ENCODE data around the gene TOP2A. TPM values are rescaled to one million over a fixed set of nuclear protein-coding genes. Genes with fewer than 3 reads are reported as not detected.

Gene TOP2A
- total RNA-seq, 2 donors from 2014 or later: 46.2 to 124 TPM

- Histone ChIP-seq H3K4me3 (peak within 1 kb of the TSS; percentile 59), H3K9ac (ENCODE audit: low read depth in 2 of 2, low read length in 2 of 2) (peak within 1 kb of the TSS; percentile 55 to 58), H3K36me3 (no peaks in the 10 kb centered on the region), H3K9me3 (no peaks in the 10 kb centered on the region), H3K27ac (no peak within 1 kb of the TSS), H3K27me3 (no peaks in the 10 kb centered on the region), H3K4me1 (no peaks in the 10 kb centered on the region)
- intact Hi-C loops (cut with DNase I): loop anchor here (5.0 kb wide), 1 partner anchor 53 kb away; the partner anchor contains the start of gene TOP2A
- no peak for TF ChIP-seq CTCF (IDR thresholded peaks at IDR 0.05)
- DNase-seq: no peak
These were observed 53.4 kb downstream of the TOP2A start, which contains the start of gene GJD3 for GRCh38 chr17:40364121-40364861. Gene GJD3, minus strand, starts transcription at chr17:40364737. Its CDS starts 922 bp downstream, at chr17:40363815.

GRCh38 chr17:40363111-40363827, 54.4 kb downstream of the TOP2A start:
- no peak for TF ChIP-seq CTCF (IDR thresholded peaks at IDR 0.05)
- Histone ChIP-seq H3K9me3 (no peaks in the 10 kb centered on the region), H3K27me3 (no peaks in the 10 kb centered on the region), H3K36me3 (no peaks in the 10 kb centered on the region), H3K9ac (ENCODE audit: low read depth in 2 of 2, low read length in 2 of 2) (peak overlapping the region; percentile 19 to 55), H3K4me3 (peak overlapping the region; percentile 59), H3K4me1 (no peaks in the 10 kb centered on the region), H3K27ac (no peak overlapping the region)
- intact Hi-C loops (cut with DNase I): loop anchor here (5.0 kb wide), 1 partner anchor 54 kb away; the partner anchor contains the start of gene TOP2A
- no peak for DNase-seq

- intact Hi-C loops (cut with DNase I): loop anchor here (5.0 kb wide), 1 partner anchor 55 kb away; the partner anchor contains the start of gene TOP2A
- DNase-seq: peak; percentile 81
- Histone ChIP-seq H3K27ac (no peak overlapping the region), H3K36me3 (no peaks in the 10 kb centered on the region), H3K9me3 (no peaks in the 10 kb centered on the region), H3K9ac (ENCODE audit: low read depth in 2 of 2, low read length in 2 of 2) (peak overlapping the region in 1 of 2 donors; percentile 19), H3K4me3 (peak overlapping the region; percentile 59), H3K27me3 (no peaks in the 10 kb centered on the region), H3K4me1 (no peaks in the 10 kb centered on the region)
- peak; percentile 57 for TF ChIP-seq CTCF (IDR thresholded peaks at IDR 0.05)
These were observed 55.0 kb downstream of the TOP2A start for GRCh38 chr17:40362696-40363110.

- intact Hi-C loops (cut with DNase I): loop anchor here (2.0 to 5.0 kb wide), 2 partner anchors 55 to 171 kb away; partner anchors contain the start of gene TOP2A
- H3K9me3 ChIP-seq: no peaks in the 10 kb centered on the region
- DNase-seq: peak; percentile 17
- no peaks in the 10 kb centered on the region for H3K36me3 ChIP-seq
- H3K27me3 ChIP-seq: no peaks in the 10 kb centered on the region
- no peak overlapping the region for H3K27ac ChIP-seq
- H3K4me3 ChIP-seq: no peak overlapping the region
- peak overlapping the region in 1 of 2 donors; percentile 12 for H3K9ac ChIP-seq (ENCODE audit: low read depth in 2 of 2, low read length in 2 of 2)
- no peaks in the 10 kb centered on the region for H3K4me1 ChIP-seq
- TF ChIP-seq CTCF (IDR thresholded peaks at IDR 0.05): no peak
These were observed 55.6 kb downstream of the TOP2A start for GRCh38 chr17:40361925-40362695.
